GM12878 (cell line): ENCODE results near the gene CHD5. TPM values are rescaled to one million over a fixed set of nuclear protein-coding genes. Genes with fewer than 3 reads are reported as not detected.

ENCODE experiments used
- ATAC-seq: fragments of 200-7000 bp; cut with Tn5 transposase; 3 replicates; pipeline ENCODE4 v1.9.1; 2020; ENCODE audit warnings: mild to moderate bottlenecking, moderate library complexity
- BruUV-seq: library from RNA; stranded (reverse); fragments of 400-500 nt; replicated peaks from 2 replicates; lab custom pipeline; 2021; lab: Mats Ljungman, UMichigan
- CTCF ChIA-PET: fragments of 300-600 bp; sonication (Branson Sonifier 250); formaldehyde crosslinking; extraction: SDS; loops from one replicate; lab custom pipeline; 2021; ENCODE audit warnings: inconsistent platforms; lab: Yijun Ruan, JAX
- POLR2A ChIA-PET: fragments of 350-600 bp; formaldehyde crosslinking; extraction: SDS; loops from one replicate; lab custom pipeline; 2021; ENCODE audit warnings: inconsistent platforms; lab: Charles Lee
- RAD21 ChIA-PET: fragments of 300-600 bp; sonication (Branson Sonifier 250); formaldehyde crosslinking; loops from one replicate; lab custom pipeline; 2023; ENCODE audit warnings: antibody characterized with exemption; ENCODE audit not compliant: unreplicated experiment; lab: Charles Lee
- SMC1A ChIA-PET: fragments of 300-600 bp; sonication (Branson Sonifier 250); formaldehyde crosslinking; loops from one replicate; lab custom pipeline; 2023; ENCODE audit not compliant: unreplicated experiment, uncharacterized antibody; lab: Charles Lee
- DNase-seq: peaks from one replicate; pipeline ENCODE4 v3.0.0-alpha.2; 2011; ENCODE audit warnings: low read depth, low spot score
- FAIRE-seq: peaks from 3 replicates; lab custom pipeline; 2011; peaks lifted over from hg19 to GRCh38; lab: Jason Lieb, UNC
- H2AFZ ChIP-seq: 2 replicates; pipeline ENCODE4 v1.6.0; 2011; ENCODE audit warnings: low read depth, low read length, control low read depth; ENCODE audit not compliant: control insufficient read depth
- H3K27ac ChIP-seq: 2 replicates; pipeline ENCODE4 v1.5.1; 2011; ENCODE audit warnings: control low read depth; ENCODE audit not compliant: control insufficient read depth, insufficient read depth
- H3K27me3 ChIP-seq, 2 experiments: replicated peaks in 1 of 2; 2 replicates each; pipeline versions ENCODE4 v1.6.0 to v1.6.1; 2011; ENCODE audit warnings: low read length in 1 of 2; ENCODE audit not compliant: control insufficient read depth in 2 of 2, insufficient read depth in 2 of 2
- H3K36me3 ChIP-seq, 2 experiments: 2 replicates each; pipeline ENCODE4 v1.5.1; 2011; ENCODE audit warnings: low read length in 1 of 2; ENCODE audit not compliant: control insufficient read depth in 2 of 2, insufficient read depth in 2 of 2
- H3K4me1 ChIP-seq: 2 replicates; pipeline ENCODE4 v1.6.1; 2011; ENCODE audit warnings: mild to moderate bottlenecking, low read length, moderate library complexity, mixed read lengths; ENCODE audit not compliant: control insufficient read depth, insufficient read depth
- H3K4me2 ChIP-seq: 2 replicates; pipeline ENCODE4 v1.6.0; 2011; ENCODE audit warnings: control low read depth; ENCODE audit not compliant: control insufficient read depth, insufficient read depth
- H3K4me3 ChIP-seq: fragments of 200-600 bp; sonication (generic); 2 replicates; pipeline ENCODE4 v1.5.1; 2016
- H3K79me2 ChIP-seq: 2 replicates; pipeline ENCODE4 v1.6.0; 2011; ENCODE audit warnings: low read length; ENCODE audit not compliant: control insufficient read depth, insufficient read depth
- H3K9ac ChIP-seq: 2 replicates; pipeline ENCODE4 v1.8.0; 2011; ENCODE audit warnings: low read length, control low read depth, mixed read lengths; ENCODE audit not compliant: control insufficient read depth, insufficient read depth
- H3K9me3 ChIP-seq: replicated peaks from 3 replicates; pipeline ENCODE4 v1.5.1; 2011; ENCODE audit warnings: mild to moderate bottlenecking, low read length; ENCODE audit not compliant: control insufficient read depth, insufficient read depth
- H4K20me1 ChIP-seq: 2 replicates; pipeline ENCODE4 v1.6.0; 2011; ENCODE audit not compliant: control insufficient read depth, insufficient read depth
- CREM ChIP-seq: IDR thresholded peaks from 2 replicates; pipeline ENCODE4 v1.6.1; 2014; ENCODE audit warnings: antibody characterized with exemption, low read depth
- CTCF ChIP-seq, 3 experiments: IDR thresholded peaks in 2 of 3; conservative IDR thresholded peaks in 1 of 3; 2 replicates each; pipeline ENCODE4 v1.5.1; 2011; ENCODE audit warnings: low read depth in 3 of 3, low read length in 3 of 3, mild to moderate bottlenecking in 3 of 3, control low read depth in 2 of 3, moderate library complexity in 2 of 3, inconsistent platforms in 1 of 3, mixed read lengths in 1 of 3; ENCODE audit not compliant: control insufficient read depth in 2 of 3, insufficient read depth in 1 of 3; ENCODE audit errors: extremely low read depth in 1 of 3
- EED ChIP-seq: sonication (generic); IDR thresholded peaks from 2 replicates; pipeline ENCODE4 v1.6.1; 2016; ENCODE audit warnings: antibody characterized with exemption, low read depth
- HDAC6 ChIP-seq: fragments of 200-600 bp; sonication (generic); IDR thresholded peaks from one replicate; pipeline ENCODE4 v1.8.0; 2017; ENCODE audit warnings: antibody characterized with exemption; ENCODE audit not compliant: unreplicated experiment
- HDGF ChIP-seq: fragments of 450-650 bp; IDR thresholded peaks from 2 replicates; pipeline ENCODE4 v1.6.1; 2016; ENCODE audit warnings: antibody characterized with exemption
- JUND ChIP-seq: IDR thresholded peaks from 2 replicates; pipeline ENCODE4 v1.6.1; 2012; ENCODE audit warnings: low read depth, mild to moderate bottlenecking, low read length, improper control_type of control experiment, moderate library complexity
- MEF2B ChIP-seq: fragments of 450-650 bp; IDR thresholded peaks from 2 replicates; pipeline ENCODE4 v1.6.1; 2018; ENCODE audit warnings: mild to moderate bottlenecking, moderate library complexity; ENCODE audit not compliant: partially characterized antibody, poor library complexity, severe bottlenecking
- NKRF ChIP-seq: fragments of 450-650 bp; conservative IDR thresholded peaks from 2 replicates; pipeline ENCODE4 v1.6.1; 2017; ENCODE audit warnings: mild to moderate bottlenecking, moderate library complexity
- NR2C1 ChIP-seq: fragments of 450-650 bp; IDR thresholded peaks from 2 replicates; pipeline ENCODE4 v1.6.1; 2017; ENCODE audit warnings: antibody characterized with exemption, mild to moderate bottlenecking, moderate library complexity
- SP1 ChIP-seq: IDR thresholded peaks from one replicate; pipeline ENCODE4 v1.6.1; 2011; ENCODE audit warnings: low read depth, low read length
- SUZ12 ChIP-seq: fragments of 200-600 bp; sonication (generic); IDR thresholded peaks from one replicate; pipeline ENCODE4 v1.6.1; 2018; ENCODE audit warnings: antibody characterized with exemption, mild to moderate bottlenecking; ENCODE audit not compliant: unreplicated experiment
- ZBTB33 ChIP-seq: fragments of 450-650 bp; IDR thresholded peaks from 2 replicates; pipeline ENCODE4 v1.6.1; 2017; ENCODE audit warnings: mild to moderate bottlenecking
- ZBTB4 ChIP-seq: fragments of 450-650 bp; formaldehyde crosslinking; IDR thresholded peaks from 2 replicates; pipeline ENCODE4 v1.4.0; 2022; ENCODE audit warnings: mild to moderate bottlenecking, moderate library complexity
- ZSCAN29 ChIP-seq: fragments of 450-650 bp; IDR thresholded peaks from 2 replicates; pipeline ENCODE4 v1.6.1; 2017; ENCODE audit warnings: mild to moderate bottlenecking, moderate library complexity
- WGBS: methylation state at CpG from one replicate; pipeline ENCODE4 v1.1.6; 2016; ENCODE audit warnings: low lambda C conversion rate; ENCODE audit not compliant: insufficient replicate concordance, insufficient coverage; ENCODE audit errors: missing lambda C conversion rate; 5-methylcytosine and 5-hydroxymethylcytosine counted together
- in situ Hi-C: fragments of 300-500 bp; cut with MboI; formaldehyde crosslinking; loops from 9 replicates; pipeline ENCODE4 v1.14.3; 2018; ENCODE audit warnings: mixed read lengths
- intact Hi-C: fragments of 100-400 bp; cut with micrococcal nuclease; formaldehyde crosslinking; loops from one replicate; pipeline ENCODE4 v1.14.2; 2022; ENCODE audit not compliant: unreplicated experiment
- polyA plus RNA-seq, 11 experiments: library from polyadenylated mRNA; depleted of rRNA in 4 of 11; unstranded in 6 of 11; stranded (reverse) in 5 of 11; fragments of >200 nt; fragmentation: Nextera tagmentation in 4 of 11; fragmentation: Illumina TruSeq in 1 of 11; extraction: Ambion mirVana in 4 of 11; extraction: Trizol in 1 of 11; gene quantifications; 1 replicate in 1 of 11; 2 replicates in 10 of 11; pipeline versions ENCODE4 v1.2.1 to v1.2.3, GENCODE V29; 2011 to 2016; ENCODE audit warnings: inconsistent platforms in 2 of 11, missing spikeins in 2 of 11, low read depth in 1 of 11
- total RNA-seq, 4 experiments: library from RNA; depleted of rRNA in 3 of 4; stranded (reverse); fragments of >200 nt in 3 of 4; fragmentation: Illumina TruSeq in 1 of 4; extraction: Trizol in 1 of 4; gene quantifications; 2 replicates each; pipeline versions ENCODE4 v1.2.1 to v1.2.3, GENCODE V29; 2013 to 2021
- TF ChIP-seq, protein P1 (sequence below): IDR thresholded peaks from 2 replicates; pipeline ENCODE4 v1.6.1; 2012; ENCODE audit warnings: low read length, inconsistent platforms

Gene CHD5
- total and polyA plus RNA-seq, 10 of the 15 experiments (the other 5 are each of a cell fraction or from before 2014, with no cell fraction given), result 0.03 to 0.49 (median 0.13) TPM; not detected in 3

DNA sequence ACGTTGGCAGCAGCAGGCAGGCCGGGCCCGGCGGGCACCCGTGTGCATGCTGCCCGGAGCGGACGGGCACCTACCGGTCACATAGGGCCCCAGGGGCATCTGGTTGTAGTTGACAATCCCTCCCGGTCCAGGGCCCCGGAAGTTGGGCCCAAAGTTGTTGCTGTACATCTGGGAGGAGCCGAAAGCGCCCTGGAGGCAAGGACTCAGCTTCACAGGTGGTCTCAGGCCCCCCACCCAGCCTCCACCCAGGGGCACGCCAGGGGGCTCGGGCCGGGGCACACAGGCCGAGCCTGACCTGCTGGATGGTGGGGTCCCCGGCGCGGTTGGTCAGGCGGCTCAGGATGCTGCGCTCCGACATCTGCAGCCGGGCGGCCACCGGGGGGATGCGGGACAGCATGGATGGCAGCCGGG is 73.8 kb downstream of the CHD5 start:
- intact Hi-C loops (no loop called here), in situ Hi-C loops (no loop called here)
- H3K27ac ChIP-seq, result no peak overlapping the region
- 85% methylated on average over 28 of the region's 28 CpGs for whole genome bisulfite sequencing
- SMC1A ChIA-PET, result no interaction called here
- no peaks in the 10 kb centered on the region for H3K79me2 ChIP-seq
- H2AFZ ChIP-seq, result no peak overlapping the region
- no peak overlapping the region for H3K9ac ChIP-seq
- DNase-seq (no peak), ATAC-seq (no peak), FAIRE-seq (no peak)
- no peak overlapping the region for H3K4me2 ChIP-seq
- no peaks in the 10 kb centered on the region for H4K20me1 ChIP-seq
- POLR2A ChIA-PET, result no interaction called here
- CTCF ChIA-PET, result no interaction called here
- no peaks in the 10 kb centered on the region for H3K4me1 ChIP-seq
- no peak overlapping the region for H3K4me3 ChIP-seq
- BruUV-seq, result no TSS peak
- no peaks in the 10 kb centered on the region for H3K36me3 ChIP-seq
- H3K9me3 ChIP-seq, result no peaks in the 10 kb centered on the region
- RAD21 ChIA-PET, result no interaction called here
- H3K27me3 ChIP-seq, result no peaks in the 10 kb centered on the region
- TF ChIP-seq NR2C1, result no peak
- TF ChIP-seq NKRF, result no peak
- TF ChIP-seq SUZ12, result no peak
- no peak for TF ChIP-seq CREM
- TF ChIP-seq, protein P1, sequence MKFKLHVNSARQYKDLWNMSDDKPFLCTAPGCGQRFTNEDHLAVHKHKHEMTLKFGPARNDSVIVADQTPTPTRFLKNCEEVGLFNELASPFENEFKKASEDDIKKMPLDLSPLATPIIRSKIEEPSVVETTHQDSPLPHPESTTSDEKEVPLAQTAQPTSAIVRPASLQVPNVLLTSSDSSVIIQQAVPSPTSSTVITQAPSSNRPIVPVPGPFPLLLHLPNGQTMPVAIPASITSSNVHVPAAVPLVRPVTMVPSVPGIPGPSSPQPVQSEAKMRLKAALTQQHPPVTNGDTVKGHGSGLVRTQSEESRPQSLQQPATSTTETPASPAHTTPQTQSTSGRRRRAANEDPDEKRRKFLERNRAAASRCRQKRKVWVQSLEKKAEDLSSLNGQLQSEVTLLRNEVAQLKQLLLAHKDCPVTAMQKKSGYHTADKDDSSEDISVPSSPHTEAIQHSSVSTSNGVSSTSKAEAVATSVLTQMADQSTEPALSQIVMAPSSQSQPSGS, result no peak
- TF ChIP-seq ZBTB4, result no peak
- no peak for TF ChIP-seq ZBTB33
- TF ChIP-seq ZSCAN29, result no peak
- no peak for TF ChIP-seq EED
- TF ChIP-seq SP1, result no peak
- no peak for TF ChIP-seq HDGF
- TF ChIP-seq JUND, result no peak
- TF ChIP-seq CTCF (IDR thresholded peaks at IDR 0.05 in 2 of 3, conservative IDR thresholded peaks at IDR 0.05 in 1 of 3; ENCODE audit: control insufficient read depth in 2 of 3, extremely low read depth in 1 of 3, insufficient read depth in 1 of 3, low read depth in 3 of 3, low read length in 3 of 3), result no peak
- TF ChIP-seq HDAC6, result no peak
- no peak for TF ChIP-seq MEF2B
